Upper lobe of right lung (tissue), 1 donor: ENCODE measurements around the gene CFP. TPM values are rescaled to one million over a fixed set of nuclear protein-coding genes. Genes with fewer than 3 reads are reported as not detected.

Experiments used
- ATAC-seq: fragments of 200-7000 bp; cut with Tn5 transposase; one replicate; pipeline ENCODE4 v1.9.1; 2020; ENCODE audit warnings: mild to moderate bottlenecking, moderate library complexity
- DNase-seq: peaks from one replicate; pipeline ENCODE4 v3.0.0-alpha.2; 2020
- H3K27ac ChIP-seq: fragments of 200-600 bp; one replicate; pipeline ENCODE4 v1.8.0; 2022
- H3K27me3 ChIP-seq: fragments of 200-600 bp; one replicate; pipeline ENCODE4 v1.8.0; 2022; ENCODE audit warnings: mild to moderate bottlenecking
- H3K36me3 ChIP-seq: fragments of 200-600 bp; one replicate; pipeline ENCODE4 v1.8.0; 2022
- H3K4me1 ChIP-seq: fragments of 200-600 bp; one replicate; pipeline ENCODE4 v1.8.0; 2022
- H3K4me3 ChIP-seq: fragments of 200-600 bp; one replicate; pipeline ENCODE4 v1.8.0; 2022; ENCODE audit warnings: mild to moderate bottlenecking
- H3K9me3 ChIP-seq: fragments of 200-600 bp; one replicate; pipeline ENCODE4 v1.8.0; 2022
- intact Hi-C: fragments of 100-400 bp; cut with DNase I; formaldehyde crosslinking; loops from one replicate; pipeline ENCODE4 v1.11.0; 2022
- total RNA-seq: library from RNA; stranded (reverse); fragmentation: NEBNext Ultra II Directional; extraction: Animal tissue kit (Norgen Biotek cat#: 25700); gene quantifications from one replicate; pipeline ENCODE4 v1.2.1, GENCODE V29; 2021
- TF ChIP-seq, protein P1 (sequence below): fragments of 200-600 bp; IDR thresholded peaks from one replicate; pipeline ENCODE4 v1.8.0; 2022; ENCODE audit warnings: antibody characterized with exemption
- donor health status: DM: no; HTN: yes; CAD: no; lungs with severe emphysema.

Gene CFP
- total RNA-seq, 1 donor from 2014 or later, result 14.9 TPM

DNA sequence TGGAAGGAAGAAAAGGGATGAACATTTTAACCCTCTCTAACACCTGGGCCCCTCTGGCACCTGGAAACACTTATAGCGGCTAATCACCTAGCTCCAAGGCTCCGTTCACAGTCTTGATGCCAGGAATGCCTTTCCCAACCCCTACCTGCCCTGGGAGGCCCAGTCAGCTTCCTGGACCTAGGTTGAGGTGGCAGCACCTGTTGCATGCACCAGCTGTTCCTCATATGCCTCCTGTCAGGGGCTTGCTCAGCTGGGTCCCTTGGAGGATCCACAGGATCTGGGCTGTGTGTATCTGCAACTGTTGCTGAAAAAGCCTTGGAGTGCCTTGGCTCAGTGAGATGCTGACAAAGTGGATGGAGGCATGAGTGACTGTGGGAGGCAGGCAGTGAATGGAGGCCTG lies 4.4 kb downstream of the CFP start:
- H3K27ac ChIP-seq, result no peak overlapping the region
- TF ChIP-seq, protein P1, sequence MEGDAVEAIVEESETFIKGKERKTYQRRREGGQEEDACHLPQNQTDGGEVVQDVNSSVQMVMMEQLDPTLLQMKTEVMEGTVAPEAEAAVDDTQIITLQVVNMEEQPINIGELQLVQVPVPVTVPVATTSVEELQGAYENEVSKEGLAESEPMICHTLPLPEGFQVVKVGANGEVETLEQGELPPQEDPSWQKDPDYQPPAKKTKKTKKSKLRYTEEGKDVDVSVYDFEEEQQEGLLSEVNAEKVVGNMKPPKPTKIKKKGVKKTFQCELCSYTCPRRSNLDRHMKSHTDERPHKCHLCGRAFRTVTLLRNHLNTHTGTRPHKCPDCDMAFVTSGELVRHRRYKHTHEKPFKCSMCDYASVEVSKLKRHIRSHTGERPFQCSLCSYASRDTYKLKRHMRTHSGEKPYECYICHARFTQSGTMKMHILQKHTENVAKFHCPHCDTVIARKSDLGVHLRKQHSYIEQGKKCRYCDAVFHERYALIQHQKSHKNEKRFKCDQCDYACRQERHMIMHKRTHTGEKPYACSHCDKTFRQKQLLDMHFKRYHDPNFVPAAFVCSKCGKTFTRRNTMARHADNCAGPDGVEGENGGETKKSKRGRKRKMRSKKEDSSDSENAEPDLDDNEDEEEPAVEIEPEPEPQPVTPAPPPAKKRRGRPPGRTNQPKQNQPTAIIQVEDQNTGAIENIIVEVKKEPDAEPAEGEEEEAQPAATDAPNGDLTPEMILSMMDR, result no peak

DNA sequence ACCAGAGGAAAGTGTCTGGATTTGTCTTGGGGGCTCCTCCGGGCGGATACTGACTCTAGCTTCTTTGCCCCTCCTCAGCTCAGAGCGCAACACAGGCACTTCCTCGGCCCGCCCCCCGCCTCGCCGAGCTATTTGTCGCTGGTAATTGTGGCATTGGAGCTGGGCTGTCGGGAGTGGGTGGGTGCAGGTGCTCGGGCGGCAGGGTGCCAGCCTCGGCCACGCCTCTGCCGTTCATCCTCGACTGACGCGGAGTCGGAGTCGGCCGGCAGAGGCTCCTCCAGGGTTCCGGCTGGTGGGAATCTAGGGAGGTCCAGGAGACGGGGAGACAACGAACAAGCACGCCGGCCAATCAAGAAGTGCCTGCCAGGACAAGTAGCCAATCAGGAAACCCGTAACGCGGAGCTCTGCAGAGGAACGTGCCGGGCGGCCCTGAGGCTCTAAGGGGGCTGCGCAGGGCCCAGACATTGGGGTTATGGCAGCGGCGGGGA lies 6.1 kb downstream of the CFP start:
- intact Hi-C loops, result no loop called here
- Histone ChIP-seq H3K4me3 (peak overlapping the region; percentile 14), H3K36me3 (no peaks in the 10 kb centered on the region), H3K9me3 (no peaks in the 10 kb centered on the region), H3K27ac (no peak overlapping the region), H3K4me1 (no peaks in the 10 kb centered on the region), H3K27me3 (no peaks in the 10 kb centered on the region)
- DNase-seq (peak; percentile 64), ATAC-seq (peak; percentile 31)
- TF ChIP-seq, protein P1, result no peak

More for the DNA sequence above, 4.4 kb downstream of the CFP start:
- Histone ChIP-seq H3K4me3 (no peak overlapping the region), H3K36me3 (no peaks in the 10 kb centered on the region), H3K4me1 (no peaks in the 10 kb centered on the region), H3K27me3 (no peaks in the 10 kb centered on the region), H3K9me3 (no peaks in the 10 kb centered on the region)
- intact Hi-C loops, result no loop called here
- no peak for ATAC-seq
- DNase-seq, result no peak

DNA sequence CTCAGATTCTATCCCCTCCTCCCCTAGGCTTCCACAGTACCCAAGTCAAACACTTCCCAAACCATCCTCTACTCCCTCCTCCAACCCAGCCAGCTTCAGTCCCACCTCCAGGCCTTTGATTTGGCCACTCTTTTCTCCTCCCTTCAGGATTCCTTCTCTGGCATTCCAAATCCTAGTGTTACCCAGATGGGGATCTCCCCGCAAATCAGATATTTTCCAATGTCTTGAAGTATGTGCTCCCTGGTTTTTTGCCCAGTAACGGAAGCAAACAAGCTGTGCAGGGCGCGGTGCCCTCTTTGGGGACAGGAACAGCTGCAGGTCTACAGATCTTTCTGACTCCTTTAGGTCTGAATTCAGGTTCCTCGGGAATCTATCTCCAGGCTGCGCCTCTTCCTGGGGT lies 7.9 kb downstream of the CFP start:
- Histone ChIP-seq H3K36me3 (no peaks in the 10 kb centered on the region), H3K27ac (no peak overlapping the region), H3K27me3 (no peaks in the 10 kb centered on the region), H3K4me1 (no peaks in the 10 kb centered on the region), H3K9me3 (no peaks in the 10 kb centered on the region), H3K4me3 (no peak overlapping the region)
- intact Hi-C loops, result no loop called here
- TF ChIP-seq, protein P1, result no peak
- ATAC-seq (no peak), DNase-seq (no peak)

DNA sequence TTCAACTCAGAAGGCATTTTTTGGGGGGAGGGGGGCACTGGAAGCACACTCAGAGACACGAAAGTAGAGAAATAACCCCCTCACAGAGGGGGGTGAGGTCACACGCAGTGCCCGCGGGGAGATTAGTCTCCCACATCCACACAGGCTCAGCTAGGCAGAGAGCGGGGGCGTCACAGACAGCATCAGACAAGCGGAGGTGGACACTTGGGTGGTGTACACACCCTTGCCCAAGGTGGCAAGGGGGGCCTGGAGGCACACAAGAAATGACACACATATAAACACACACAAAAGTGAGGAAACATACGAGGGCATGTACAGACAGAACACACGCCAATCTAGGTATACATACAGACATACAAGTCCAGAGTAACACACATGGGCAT lies 9.4 kb downstream of the CFP start:
- no peaks in the 10 kb centered on the region for H3K4me1 ChIP-seq
- ATAC-seq (no peak), DNase-seq (no peak)
- H3K27ac ChIP-seq, result no peak overlapping the region
- H3K4me3 ChIP-seq, result no peak overlapping the region
- no peaks in the 10 kb centered on the region for H3K9me3 ChIP-seq
- no peaks in the 10 kb centered on the region for H3K36me3 ChIP-seq
- intact Hi-C loops, result no loop called here
- TF ChIP-seq, protein P1, result no peak
- no peaks in the 10 kb centered on the region for H3K27me3 ChIP-seq

GRCh38 chrX:47619486-47620302 lies 10.0 kb downstream of the CFP start, which contains the start of gene SYN1:
Gene SYN1, minus strand, starts transcription at chrX:47619857. Its CDS starts 129 bp downstream, at chrX:47619728.
- intact Hi-C loops, result no loop called here
- Histone ChIP-seq H3K4me3 (peak within 1 kb of the TSS; percentile 38), H3K27me3 (no peaks in the 10 kb centered on the region), H3K27ac (no peak within 1 kb of the TSS), H3K9me3 (no peaks in the 10 kb centered on the region), H3K36me3 (no peaks in the 10 kb centered on the region), H3K4me1 (no peaks in the 10 kb centered on the region)
- ATAC-seq (peak; percentile 99), DNase-seq (peak; percentile 88)
- TF ChIP-seq, protein P1, result no peak
